ENCODE results near the gene NRROS.

The NRROS gene

GRCh38 chr3:196706327-196706726 is 66.8 kb downstream of the NRROS start:
- no peaks in the 10 kb centered on the region for H3K9me3 ChIP-seq (ENCODE audit: insufficient read depth, low read length)
- H4K20me1 ChIP-seq (ENCODE audit: low read depth, low read length) = no peaks in the 10 kb centered on the region
- H3F3A ChIP-seq (ENCODE audit: insufficient read depth) = no peaks in the 10 kb centered on the region
- no peak overlapping the region for H3K4me2 ChIP-seq (ENCODE audit: low read depth, low read length, poor library complexity, severe bottlenecking)
- no peaks in the 10 kb centered on the region for H3K27me3 ChIP-seq (ENCODE audit: low read length)
- H3K27ac ChIP-seq (ENCODE audit: low read depth, low read length) = no peak overlapping the region
- no peaks in the 10 kb centered on the region for H3K79me2 ChIP-seq (ENCODE audit: insufficient read depth, low read length)
- TF ChIP-seq, protein P1, sequence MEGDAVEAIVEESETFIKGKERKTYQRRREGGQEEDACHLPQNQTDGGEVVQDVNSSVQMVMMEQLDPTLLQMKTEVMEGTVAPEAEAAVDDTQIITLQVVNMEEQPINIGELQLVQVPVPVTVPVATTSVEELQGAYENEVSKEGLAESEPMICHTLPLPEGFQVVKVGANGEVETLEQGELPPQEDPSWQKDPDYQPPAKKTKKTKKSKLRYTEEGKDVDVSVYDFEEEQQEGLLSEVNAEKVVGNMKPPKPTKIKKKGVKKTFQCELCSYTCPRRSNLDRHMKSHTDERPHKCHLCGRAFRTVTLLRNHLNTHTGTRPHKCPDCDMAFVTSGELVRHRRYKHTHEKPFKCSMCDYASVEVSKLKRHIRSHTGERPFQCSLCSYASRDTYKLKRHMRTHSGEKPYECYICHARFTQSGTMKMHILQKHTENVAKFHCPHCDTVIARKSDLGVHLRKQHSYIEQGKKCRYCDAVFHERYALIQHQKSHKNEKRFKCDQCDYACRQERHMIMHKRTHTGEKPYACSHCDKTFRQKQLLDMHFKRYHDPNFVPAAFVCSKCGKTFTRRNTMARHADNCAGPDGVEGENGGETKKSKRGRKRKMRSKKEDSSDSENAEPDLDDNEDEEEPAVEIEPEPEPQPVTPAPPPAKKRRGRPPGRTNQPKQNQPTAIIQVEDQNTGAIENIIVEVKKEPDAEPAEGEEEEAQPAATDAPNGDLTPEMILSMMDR (IDR thresholded peaks at IDR 0.05; ENCODE audit: insufficient read depth, low read length, poor library complexity, severe bottlenecking) = no peak
- TF ChIP-seq EZH2phosphoT487 (conservative IDR thresholded peaks at IDR 0.05; ENCODE audit: low read length) = no peak
- H3K9ac ChIP-seq (ENCODE audit: low read length) = no peak overlapping the region
- H2AFZ ChIP-seq (ENCODE audit: low read depth, low read length, severe bottlenecking) = no peak overlapping the region
- no peak overlapping the region for H3K4me3 ChIP-seq (ENCODE audit: insufficient read depth, low read length, poor library complexity, severe bottlenecking)
- no peaks in the 10 kb centered on the region for H3K9me2 ChIP-seq (replicated peaks; ENCODE audit: insufficient read depth, low read length)
- no peaks in the 10 kb centered on the region for H3K36me3 ChIP-seq (ENCODE audit: low read length)

- H3F3A ChIP-seq (ENCODE audit: insufficient read depth) = no peaks in the 10 kb centered on the region
- H3K27me3 ChIP-seq (ENCODE audit: low read length) = no peaks in the 10 kb centered on the region
- no peaks in the 10 kb centered on the region for H4K20me1 ChIP-seq (ENCODE audit: low read depth, low read length)
- no peaks in the 10 kb centered on the region for H3K9me2 ChIP-seq (replicated peaks; ENCODE audit: insufficient read depth, low read length)
- H3K4me3 ChIP-seq (ENCODE audit: insufficient read depth, low read length, poor library complexity, severe bottlenecking) = no peak overlapping the region
- H3K9ac ChIP-seq (ENCODE audit: low read length) = no peak overlapping the region
- H3K36me3 ChIP-seq (ENCODE audit: low read length) = no peaks in the 10 kb centered on the region
- H3K27ac ChIP-seq (ENCODE audit: low read depth, low read length) = no peak overlapping the region
- H3K9me3 ChIP-seq (ENCODE audit: insufficient read depth, low read length) = no peaks in the 10 kb centered on the region
- H3K79me2 ChIP-seq (ENCODE audit: insufficient read depth, low read length) = no peaks in the 10 kb centered on the region
- TF ChIP-seq EZH2phosphoT487 (conservative IDR thresholded peaks at IDR 0.05; ENCODE audit: low read length) = no peak
- TF ChIP-seq, protein P1 (IDR thresholded peaks at IDR 0.05; ENCODE audit: insufficient read depth, low read length, poor library complexity, severe bottlenecking) = no peak
- H2AFZ ChIP-seq (ENCODE audit: low read depth, low read length, severe bottlenecking) = no peak overlapping the region
- no peak overlapping the region for H3K4me2 ChIP-seq (ENCODE audit: low read depth, low read length, poor library complexity, severe bottlenecking)
Observed at GRCh38 chr3:196706731-196707130, 67.2 kb downstream of the NRROS start.

DNA sequence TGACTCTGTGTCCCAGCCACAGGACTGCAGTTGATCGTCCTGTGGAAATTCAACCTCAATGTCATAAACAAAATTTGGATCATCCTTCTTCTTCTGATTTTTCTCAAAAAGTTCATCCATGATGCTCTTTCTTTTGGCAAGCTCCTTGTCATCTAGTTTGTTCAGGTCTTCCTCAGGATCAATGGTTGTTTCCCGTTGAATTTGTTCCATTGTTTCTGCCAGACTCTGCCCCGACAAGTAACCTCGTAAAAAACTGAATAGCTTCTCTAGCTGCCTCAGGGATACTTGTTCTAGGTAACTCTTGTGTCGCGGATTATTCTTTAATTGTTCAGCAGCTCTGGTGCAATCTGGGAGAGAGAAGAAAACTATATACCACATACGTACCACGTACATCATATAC is 68.1 kb downstream of the NRROS start:
- Histone ChIP-seq H3K4me3 (ENCODE audit: insufficient read depth, low read length, poor library complexity, severe bottlenecking) (no peak overlapping the region), H3K36me3 (ENCODE audit: low read length) (no peaks in the 10 kb centered on the region), H3K9ac (ENCODE audit: low read length) (no peak overlapping the region), H3K9me2 (replicated peaks; ENCODE audit: insufficient read depth, low read length) (no peaks in the 10 kb centered on the region), H3K27ac (ENCODE audit: low read depth, low read length) (no peak overlapping the region), H3F3A (ENCODE audit: insufficient read depth) (no peaks in the 10 kb centered on the region), H3K9me3 (ENCODE audit: insufficient read depth, low read length) (no peaks in the 10 kb centered on the region), H2AFZ (ENCODE audit: low read depth, low read length, severe bottlenecking) (no peak overlapping the region), H4K20me1 (ENCODE audit: low read depth, low read length) (no peaks in the 10 kb centered on the region), H3K79me2 (ENCODE audit: insufficient read depth, low read length) (no peaks in the 10 kb centered on the region; the same call in 1 of the 2 replicates), H3K27me3 (ENCODE audit: low read length) (no peaks in the 10 kb centered on the region), H3K4me2 (ENCODE audit: low read depth, low read length, poor library complexity, severe bottlenecking) (no peak overlapping the region)
- no peak for TF ChIP-seq EZH2phosphoT487 (conservative IDR thresholded peaks at IDR 0.05; ENCODE audit: low read length)
- TF ChIP-seq, protein P1 (IDR thresholded peaks at IDR 0.05; ENCODE audit: insufficient read depth, low read length, poor library complexity, severe bottlenecking) = no peak

Data from SU-DHL-6 (cell line).